ENCODE measurements around the gene DDX31.

- TF ChIP-seq CTCF (IDR thresholded peaks at IDR 0.05; ENCODE audit: low read depth, low read length) (no peak), MAX (IDR thresholded peaks at IDR 0.05; ENCODE audit: low read depth, low read length) (no peak)
These were observed 122.7 kb downstream of the DDX31 start for GRCh38 chr9:132547052-132547431.

Data from NB4 (cell line).